Gastrocnemius medialis (tissue), 4 donors: Measurements from ENCODE around the gene GEMIN2.

Source experiments
- CTCF ChIP-seq, 5 experiments: fragments of 450-650 bp in 3 of 5; fragments of 200-600 bp in 2 of 5; sonication (generic) in 2 of 5; IDR thresholded peaks in 4 of 5; conservative IDR thresholded peaks in 1 of 5; 1 replicate in 4 of 5; 2 replicates in 1 of 5; pipeline ENCODE4 v1.5.1; 2016 to 2019; ENCODE audit warnings: antibody characterized with exemption in 5 of 5, mild to moderate bottlenecking in 3 of 5, moderate library complexity in 3 of 5
- POLR2A ChIP-seq, 2 donors: fragments of 450-650 bp; IDR thresholded peaks; one replicate each; pipeline ENCODE4 v1.6.1; 2017; ENCODE audit warnings: antibody characterized with exemption in 2 of 2, mild to moderate bottlenecking in 2 of 2, moderate library complexity in 2 of 2

DNA sequence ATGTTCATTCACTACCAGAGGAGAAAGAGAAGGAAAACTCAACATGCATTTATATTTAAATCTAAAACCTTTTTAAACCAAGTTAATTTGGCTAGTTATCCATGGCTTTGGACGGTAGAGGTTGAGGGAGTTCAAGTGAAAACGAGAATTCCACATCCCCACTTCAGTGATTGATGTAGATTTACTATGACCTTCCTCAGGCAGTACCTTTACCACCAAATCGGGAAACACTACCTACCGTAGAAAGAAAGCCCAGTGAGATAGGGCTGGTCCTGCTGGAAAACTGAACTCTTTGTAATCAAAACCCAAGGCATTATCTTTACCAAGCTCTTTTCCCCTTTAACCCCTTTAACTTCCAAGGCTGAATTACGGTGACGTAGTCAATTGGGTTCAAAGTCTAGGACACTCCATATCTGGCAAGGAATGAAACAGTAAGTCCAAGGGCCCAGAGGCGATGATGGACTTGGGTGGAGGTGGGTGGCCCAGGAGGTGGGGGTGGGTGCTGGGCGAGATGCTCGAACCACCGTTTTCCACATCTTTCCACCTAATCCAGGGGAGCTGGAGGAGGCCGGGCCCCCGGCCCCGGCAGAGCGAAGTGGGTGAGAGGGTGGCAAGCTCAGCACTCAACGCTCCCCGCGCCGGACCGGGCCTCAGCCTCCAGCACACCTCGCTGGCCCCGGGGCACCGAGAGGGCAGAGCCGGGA is 11.7 kb upstream of the GEMIN2 start:
- TF ChIP-seq CTCF (IDR thresholded peaks at IDR 0.05 in 4 of 5, conservative IDR thresholded peaks at IDR 0.05 in 1 of 5): no peak
- TF ChIP-seq POLR2A (IDR thresholded peaks at IDR 0.05): no peak
